ENCODE measurements around the gene HECTD4.
"Not testable (repeated sequence)": the region's sequence is repeated elsewhere in the genome, so short reads cannot be mapped to it uniquely, and the experiment has no call there.

Gene HECTD4

GRCh38 chr12:112236786-112237185 lies 145.4 kb downstream of the HECTD4 start:
- no peaks in the 10 kb centered on the region for H3K4me1 ChIP-seq (ENCODE audit: control insufficient read depth, insufficient read depth, low read length)
- no peak overlapping the region for H3K27ac ChIP-seq (ENCODE audit: low read depth, low read length)
- no peak overlapping the region for H3K4me3 ChIP-seq (ENCODE audit: low read depth, low read length)
- H3K9ac ChIP-seq (ENCODE audit: low read depth, low read length), result no peak overlapping the region
- no peaks in the 10 kb centered on the region for H3K27me3 ChIP-seq (ENCODE audit: control insufficient read depth, insufficient read depth, low read length)
- H3K9me3 ChIP-seq (ENCODE audit: control insufficient read depth, insufficient read depth, low read length), result no peaks in the 10 kb centered on the region
- peaks cover 86% of the 10 kb centered on the region for H3K36me3 ChIP-seq (ENCODE audit: control insufficient read depth, insufficient read depth, low read length)

GRCh38 chr12:112236386-112236785 lies 145.8 kb downstream of the HECTD4 start:
- Histone ChIP-seq H3K9me3 (ENCODE audit: control insufficient read depth, insufficient read depth, low read length) (no peaks in the 10 kb centered on the region), H3K36me3 (ENCODE audit: control insufficient read depth, insufficient read depth, low read length) (peaks cover 86% of the 10 kb centered on the region)

GRCh38 chr12:112234303-112234702 lies 147.9 kb downstream of the HECTD4 start:
- Histone ChIP-seq H3K9ac (ENCODE audit: low read depth, low read length) (no peak overlapping the region), H3K9me3 (ENCODE audit: control insufficient read depth, insufficient read depth, low read length) (no peaks in the 10 kb centered on the region), H3K4me1 (ENCODE audit: control insufficient read depth, insufficient read depth, low read length) (no peaks in the 10 kb centered on the region), H3K4me3 (ENCODE audit: low read depth, low read length) (no peak overlapping the region), H3K27me3 (ENCODE audit: control insufficient read depth, insufficient read depth, low read length) (no peaks in the 10 kb centered on the region), H3K36me3 (ENCODE audit: control insufficient read depth, insufficient read depth, low read length) (peaks cover 89% of the 10 kb centered on the region), H3K27ac (ENCODE audit: low read depth, low read length) (no peak overlapping the region)

More at GRCh38 chr12:112236386-112236785, 145.8 kb downstream of the HECTD4 start:
- Histone ChIP-seq H3K4me3 (ENCODE audit: low read depth, low read length) (no peak overlapping the region), H3K4me1 (ENCODE audit: control insufficient read depth, insufficient read depth, low read length) (no peaks in the 10 kb centered on the region), H3K27ac (ENCODE audit: low read depth, low read length) (no peak overlapping the region), H3K9ac (ENCODE audit: low read depth, low read length) (no peak overlapping the region), H3K27me3 (ENCODE audit: control insufficient read depth, insufficient read depth, low read length) (no peaks in the 10 kb centered on the region)

GRCh38 chr12:112233242-112233641 lies 149.0 kb downstream of the HECTD4 start:
- peaks cover 88% of the 10 kb centered on the region for H3K36me3 ChIP-seq (ENCODE audit: control insufficient read depth, insufficient read depth, low read length)
- no peaks in the 10 kb centered on the region for H3K27me3 ChIP-seq (ENCODE audit: control insufficient read depth, insufficient read depth, low read length)
- H3K4me1 ChIP-seq (ENCODE audit: control insufficient read depth, insufficient read depth, low read length), result no peaks in the 10 kb centered on the region
- no peak overlapping the region for H3K4me3 ChIP-seq (ENCODE audit: low read depth, low read length)
- H3K9me3 ChIP-seq (ENCODE audit: control insufficient read depth, insufficient read depth, low read length), result no peaks in the 10 kb centered on the region
- no peak overlapping the region for H3K9ac ChIP-seq (ENCODE audit: low read depth, low read length)
- H3K27ac ChIP-seq (ENCODE audit: low read depth, low read length), result no peak overlapping the region

GRCh38 chr12:112230136-112230535 lies 152.1 kb downstream of the HECTD4 start:
- Histone ChIP-seq H3K4me1 (ENCODE audit: control insufficient read depth, insufficient read depth, low read length) (no peaks in the 10 kb centered on the region), H3K27me3 (ENCODE audit: control insufficient read depth, insufficient read depth, low read length) (no peaks in the 10 kb centered on the region), H3K9ac (ENCODE audit: low read depth, low read length) (no peak overlapping the region), H3K9me3 (ENCODE audit: control insufficient read depth, insufficient read depth, low read length) (no peaks in the 10 kb centered on the region), H3K27ac (ENCODE audit: low read depth, low read length) (no peak overlapping the region), H3K36me3 (ENCODE audit: control insufficient read depth, insufficient read depth, low read length) (peaks cover 84% of the 10 kb centered on the region), H3K4me3 (ENCODE audit: low read depth, low read length) (no peak overlapping the region)

- H3K4me1 ChIP-seq (ENCODE audit: control insufficient read depth, insufficient read depth, low read length), result no peaks in the 10 kb centered on the region
- H3K4me3 ChIP-seq (ENCODE audit: low read depth, low read length), result no peak overlapping the region
- H3K9me3 ChIP-seq (ENCODE audit: control insufficient read depth, insufficient read depth, low read length), result no peaks in the 10 kb centered on the region
- no peak overlapping the region for H3K27ac ChIP-seq (ENCODE audit: low read depth, low read length)
- no peaks in the 10 kb centered on the region for H3K27me3 ChIP-seq (ENCODE audit: control insufficient read depth, insufficient read depth, low read length)
- H3K9ac ChIP-seq (ENCODE audit: low read depth, low read length), result no peak overlapping the region
- H3K36me3 ChIP-seq (ENCODE audit: control insufficient read depth, insufficient read depth, low read length), result peaks cover 72% of the 10 kb centered on the region
These were observed 155.5 kb downstream of the HECTD4 start for GRCh38 chr12:112226768-112227167.

- H3K4me3 ChIP-seq (ENCODE audit: low read depth, low read length); H3K9ac ChIP-seq (ENCODE audit: low read depth, low read length); H3K27ac ChIP-seq (ENCODE audit: low read depth, low read length); H3K27me3 ChIP-seq (ENCODE audit: control insufficient read depth, insufficient read depth, low read length); H3K4me1 ChIP-seq (ENCODE audit: control insufficient read depth, insufficient read depth, low read length); H3K9me3 ChIP-seq (ENCODE audit: control insufficient read depth, insufficient read depth, low read length): not testable (repeated sequence)
- H3K36me3 ChIP-seq (ENCODE audit: control insufficient read depth, insufficient read depth, low read length), result peaks cover 35% of the 10 kb centered on the region
These were observed 161.6 kb downstream of the HECTD4 start for GRCh38 chr12:112220628-112221027.

- Histone ChIP-seq H3K9ac (ENCODE audit: low read depth, low read length) (no peak overlapping the region), H3K9me3 (ENCODE audit: control insufficient read depth, insufficient read depth, low read length) (no peaks in the 10 kb centered on the region), H3K4me1 (ENCODE audit: control insufficient read depth, insufficient read depth, low read length) (no peaks in the 10 kb centered on the region), H3K27me3 (ENCODE audit: control insufficient read depth, insufficient read depth, low read length) (no peaks in the 10 kb centered on the region), H3K27ac (ENCODE audit: low read depth, low read length) (no peak overlapping the region), H3K4me3 (ENCODE audit: low read depth, low read length) (no peak overlapping the region), H3K36me3 (ENCODE audit: control insufficient read depth, insufficient read depth, low read length) (peaks cover 37% of the 10 kb centered on the region)
These were observed 163.0 kb downstream of the HECTD4 start for GRCh38 chr12:112219195-112219594.

- H3K9ac ChIP-seq (ENCODE audit: low read depth, low read length), result no peak overlapping the region
- no peaks in the 10 kb centered on the region for H3K4me1 ChIP-seq (ENCODE audit: control insufficient read depth, insufficient read depth, low read length)
- H3K36me3 ChIP-seq (ENCODE audit: control insufficient read depth, insufficient read depth, low read length), result peaks cover 39% of the 10 kb centered on the region
- no peaks in the 10 kb centered on the region for H3K9me3 ChIP-seq (ENCODE audit: control insufficient read depth, insufficient read depth, low read length)
- no peak overlapping the region for H3K4me3 ChIP-seq (ENCODE audit: low read depth, low read length)
- H3K27me3 ChIP-seq (ENCODE audit: control insufficient read depth, insufficient read depth, low read length), result no peaks in the 10 kb centered on the region
- no peak overlapping the region for H3K27ac ChIP-seq (ENCODE audit: low read depth, low read length)
These were observed 164.1 kb downstream of the HECTD4 start for GRCh38 chr12:112218150-112218549.

GRCh38 chr12:112217647-112218046 lies 164.6 kb downstream of the HECTD4 start:
- Histone ChIP-seq H3K9ac (ENCODE audit: low read depth, low read length) (no peak overlapping the region), H3K27me3 (ENCODE audit: control insufficient read depth, insufficient read depth, low read length) (no peaks in the 10 kb centered on the region), H3K4me1 (ENCODE audit: control insufficient read depth, insufficient read depth, low read length) (no peaks in the 10 kb centered on the region), H3K9me3 (ENCODE audit: control insufficient read depth, insufficient read depth, low read length) (no peaks in the 10 kb centered on the region), H3K36me3 (ENCODE audit: control insufficient read depth, insufficient read depth, low read length) (peaks cover 34% of the 10 kb centered on the region), H3K4me3 (ENCODE audit: low read depth, low read length) (no peak overlapping the region), H3K27ac (ENCODE audit: low read depth, low read length) (no peak overlapping the region)

- H3K27me3 ChIP-seq (ENCODE audit: control insufficient read depth, insufficient read depth, low read length), result no peaks in the 10 kb centered on the region
- H3K36me3 ChIP-seq (ENCODE audit: control insufficient read depth, insufficient read depth, low read length), result peaks cover 46% of the 10 kb centered on the region
- no peak overlapping the region for H3K27ac ChIP-seq (ENCODE audit: low read depth, low read length)
- H3K4me1 ChIP-seq (ENCODE audit: control insufficient read depth, insufficient read depth, low read length), result no peaks in the 10 kb centered on the region
- no peaks in the 10 kb centered on the region for H3K9me3 ChIP-seq (ENCODE audit: control insufficient read depth, insufficient read depth, low read length)
- no peak overlapping the region for H3K9ac ChIP-seq (ENCODE audit: low read depth, low read length)
- H3K4me3 ChIP-seq (ENCODE audit: low read depth, low read length), result no peak overlapping the region
These were observed 166.0 kb downstream of the HECTD4 start for GRCh38 chr12:112216223-112216622.

- H3K27me3 ChIP-seq (ENCODE audit: control insufficient read depth, insufficient read depth, low read length), result no peaks in the 10 kb centered on the region
- no peaks in the 10 kb centered on the region for H3K9me3 ChIP-seq (ENCODE audit: control insufficient read depth, insufficient read depth, low read length)
- H3K27ac ChIP-seq (ENCODE audit: low read depth, low read length), result no peak overlapping the region
- H3K4me1 ChIP-seq (ENCODE audit: control insufficient read depth, insufficient read depth, low read length), result no peaks in the 10 kb centered on the region
- H3K36me3 ChIP-seq (ENCODE audit: control insufficient read depth, insufficient read depth, low read length), result peaks cover 64% of the 10 kb centered on the region
- no peak overlapping the region for H3K9ac ChIP-seq (ENCODE audit: low read depth, low read length)
- no peak overlapping the region for H3K4me3 ChIP-seq (ENCODE audit: low read depth, low read length)
These were observed 168.2 kb downstream of the HECTD4 start for GRCh38 chr12:112214064-112214463.
